ENCODE measurements around the gene TOM1L1.

DNA sequence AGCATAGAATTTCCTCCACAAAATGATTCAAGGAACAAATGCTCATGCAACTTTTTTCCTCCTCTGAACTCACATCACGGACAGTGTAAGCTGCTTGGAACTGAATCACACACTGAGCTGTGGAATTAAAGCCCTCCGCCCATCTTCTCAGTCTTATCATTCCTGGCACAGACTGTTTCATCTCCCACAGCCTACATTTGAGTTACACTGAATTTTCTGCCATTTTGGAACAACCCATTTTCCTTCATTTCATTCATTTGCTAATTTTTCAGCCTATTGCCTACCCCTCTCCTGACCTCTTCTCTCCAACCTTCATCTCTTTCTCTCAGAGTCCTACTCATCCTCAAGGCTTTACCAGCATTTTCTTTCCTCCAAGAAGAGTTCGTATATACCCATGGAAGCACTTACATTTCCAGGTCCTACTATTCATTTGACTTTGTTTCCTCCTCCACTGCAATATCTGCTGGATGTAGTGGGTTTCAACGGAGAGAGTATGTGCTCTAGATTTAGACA lies 39.1 kb upstream of the TOM1L1 start:
- TF ChIP-seq CTCF (conservative IDR thresholded peaks at IDR 0.05; ENCODE audit: low read depth, low read length) = no peak
- TF ChIP-seq EZH2 (IDR thresholded peaks at IDR 0.05; ENCODE audit: borderline replicate concordance, low read depth, low read length, poor library complexity, severe bottlenecking) = no peak

Data from A673 (cell line).